Neuronal stem cell (in vitro differentiated cells): ENCODE measurements around the gene DIP2B.

Source experiments
- DNase-seq: peaks from one replicate; pipeline ENCODE4 v3.0.0-alpha.2; 2013; ENCODE audit warnings: low spot score
- H2AFZ ChIP-seq: one replicate; pipeline ENCODE4 v1.6.1; 2013; ENCODE audit warnings: mild to moderate bottlenecking, low read length, inconsistent platforms
- H2AK5ac ChIP-seq: 2 replicates; pipeline ENCODE4 v1.6.1; 2013; ENCODE audit warnings: low read depth, mild to moderate bottlenecking, inconsistent platforms, low read length, moderate library complexity, mixed read lengths
- H2BK120ac ChIP-seq: 2 replicates; pipeline ENCODE4 v1.6.1; 2013; ENCODE audit warnings: low read depth, mild to moderate bottlenecking, inconsistent platforms, low read length, moderate library complexity, mixed read lengths
- H2BK12ac ChIP-seq: one replicate; pipeline ENCODE4 v1.6.1; 2013; ENCODE audit warnings: low read length, inconsistent platforms
- H2BK15ac ChIP-seq: 2 replicates; pipeline ENCODE4 v1.6.1; 2013; ENCODE audit warnings: mild to moderate bottlenecking, low read length, inconsistent platforms, mixed read lengths
- H2BK5ac ChIP-seq: one replicate; pipeline ENCODE4 v1.6.1; 2013; ENCODE audit warnings: inconsistent platforms, mild to moderate bottlenecking, low read length, moderate library complexity
- H3K14ac ChIP-seq: one replicate; pipeline ENCODE4 v1.6.1; 2013; ENCODE audit warnings: low read length, inconsistent platforms
- H3K18ac ChIP-seq: 2 replicates; pipeline ENCODE4 v1.6.1; 2013; ENCODE audit warnings: low read length, inconsistent platforms
- H3K23ac ChIP-seq: 2 replicates; pipeline ENCODE4 v1.6.1; 2013; ENCODE audit warnings: low read depth, mild to moderate bottlenecking, mixed read lengths, low read length, inconsistent platforms; ENCODE audit not compliant: poor library complexity
- H3K27ac ChIP-seq: replicated peaks from 3 replicates; pipeline ENCODE4 v1.5.1; 2013; ENCODE audit warnings: low read length, inconsistent platforms
- H3K27me3 ChIP-seq, 3 experiments: 2 replicates each; pipeline ENCODE4 v1.6.1; 2013; ENCODE audit warnings: low read length in 3 of 3, mild to moderate bottlenecking in 2 of 3, inconsistent platforms in 1 of 3, low read depth in 1 of 3, mixed read lengths in 1 of 3, moderate library complexity in 1 of 3; ENCODE audit not compliant: control insufficient read depth in 3 of 3, insufficient read depth in 3 of 3
- H3K36me3 ChIP-seq, 2 donors: replicated peaks in 1 of 2; 2 replicates each; pipeline ENCODE4 v1.6.1; 2013; ENCODE audit warnings: low read length in 2 of 2; ENCODE audit not compliant: control insufficient read depth in 2 of 2, insufficient read depth in 2 of 2
- H3K4ac ChIP-seq: 2 replicates; pipeline ENCODE4 v1.6.1; 2013; ENCODE audit warnings: inconsistent platforms, mild to moderate bottlenecking, low read length, moderate library complexity
- H3K4me1 ChIP-seq, 2 donors: 1 replicate in 1 of 2; 2 replicates in 1 of 2; pipeline ENCODE4 v1.6.1; 2013; ENCODE audit warnings: low read length in 2 of 2, low read depth in 1 of 2; ENCODE audit not compliant: control insufficient read depth in 2 of 2, insufficient read depth in 1 of 2
- H3K4me2 ChIP-seq: one replicate; pipeline ENCODE4 v1.6.1; 2013; ENCODE audit warnings: mild to moderate bottlenecking, low read length, inconsistent platforms; ENCODE audit not compliant: insufficient read depth, poor library complexity, severe bottlenecking
- H3K4me3 ChIP-seq, 2 donors: 2 replicates each; pipeline ENCODE4 v1.5.1; 2013; ENCODE audit warnings: low read length in 2 of 2, mild to moderate bottlenecking in 2 of 2, inconsistent platforms in 1 of 2, moderate library complexity in 1 of 2
- H3K79me1 ChIP-seq: one replicate; pipeline ENCODE4 v1.6.1; 2013; ENCODE audit warnings: low read depth, mild to moderate bottlenecking, inconsistent platforms, low read length, moderate library complexity
- H3K9ac ChIP-seq: one replicate; pipeline ENCODE4 v1.6.1; 2013; ENCODE audit warnings: mild to moderate bottlenecking, low read depth, low read length, inconsistent platforms; ENCODE audit not compliant: poor library complexity
- H3K9me3 ChIP-seq, 2 donors: replicated peaks in 1 of 2; 2 replicates each; pipeline versions ENCODE3 to v1.6.1; 2013; ENCODE audit warnings: low read length in 2 of 2, mild to moderate bottlenecking in 2 of 2, inconsistent platforms in 1 of 2, low read depth in 1 of 2, mixed read lengths in 1 of 2, moderate library complexity in 1 of 2; ENCODE audit not compliant: control insufficient read depth in 2 of 2, insufficient read depth in 1 of 2
- H4K8ac ChIP-seq: one replicate; pipeline ENCODE4 v1.6.1; 2013; ENCODE audit warnings: low read depth, mild to moderate bottlenecking, inconsistent platforms, low read length, moderate library complexity
- H4K91ac ChIP-seq: one replicate; pipeline ENCODE4 v1.6.1; 2013; ENCODE audit warnings: low read length, low read depth, mild to moderate bottlenecking, inconsistent platforms; ENCODE audit not compliant: poor library complexity
- WGBS, 2 donors: extraction: QIAGEN DNeasy Blood & Tissue Kit; methylation state at CpG; one replicate each; pipeline ENCODE4 v1.1.7; 2013; ENCODE audit warnings: missing lambda C conversion rate in 2 of 2, mixed read lengths in 1 of 2; ENCODE audit not compliant: insufficient read length in 2 of 2, insufficient replicate concordance in 1 of 2; ENCODE audit errors: extremely low coverage in 2 of 2; 5-methylcytosine and 5-hydroxymethylcytosine counted together

Gene DIP2B

DNA sequence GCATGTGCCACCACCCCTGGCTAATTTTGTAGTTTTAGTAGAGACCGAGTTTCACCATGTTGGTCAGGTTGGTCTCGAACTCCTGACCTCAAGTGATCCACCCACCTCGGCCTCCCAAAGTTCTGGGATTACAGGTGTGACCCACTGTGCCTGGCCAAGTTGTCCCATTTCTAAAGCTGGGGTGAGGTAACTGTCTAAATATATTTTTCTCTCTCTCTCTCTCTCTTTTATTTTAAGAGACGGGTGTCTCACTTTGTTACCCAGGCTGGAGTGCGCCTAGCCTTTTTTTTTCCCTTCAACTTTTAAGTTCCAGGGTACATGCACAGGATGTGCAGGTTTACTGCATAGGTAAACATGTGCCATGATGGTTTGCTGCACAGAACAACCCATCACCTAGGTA, 267.7 kb downstream of the DIP2B start:
- H2AK5ac ChIP-seq: no peak overlapping the region
- H3K27me3 ChIP-seq: no peaks in the 10 kb centered on the region
- peaks cover 2% of the 10 kb centered on the region for H3K79me1 ChIP-seq
- no peak overlapping the region for H3K4me2 ChIP-seq
- H2BK5ac ChIP-seq: no peak overlapping the region
- no peak for DNase-seq
- H2BK15ac ChIP-seq: no peak overlapping the region
- H3K9me3 ChIP-seq: peaks cover 0 to 19% of the 10 kb centered on the region in 2 donors
- no peak overlapping the region for H3K18ac ChIP-seq
- no peak overlapping the region for H3K23ac ChIP-seq
- H2AFZ ChIP-seq: no peak overlapping the region
- H3K4ac ChIP-seq: no peak overlapping the region
- no CpG with 5 or more reads among the region's 5 CpGs for WGBS, 2 donors
- no peak overlapping the region for H3K9ac ChIP-seq
- H3K27ac ChIP-seq: no peak overlapping the region
- no peak overlapping the region for H2BK12ac ChIP-seq
- no peak overlapping the region for H3K4me3 ChIP-seq
- no peak overlapping the region for H4K91ac ChIP-seq
- no peak overlapping the region for H4K8ac ChIP-seq
- H3K14ac ChIP-seq: no peak overlapping the region
- H3K36me3 ChIP-seq: peaks cover 0 to 24% of the 10 kb centered on the region in 2 donors
- no peak overlapping the region for H2BK120ac ChIP-seq
- H3K4me1 ChIP-seq: no peaks in the 10 kb centered on the region

DNA sequence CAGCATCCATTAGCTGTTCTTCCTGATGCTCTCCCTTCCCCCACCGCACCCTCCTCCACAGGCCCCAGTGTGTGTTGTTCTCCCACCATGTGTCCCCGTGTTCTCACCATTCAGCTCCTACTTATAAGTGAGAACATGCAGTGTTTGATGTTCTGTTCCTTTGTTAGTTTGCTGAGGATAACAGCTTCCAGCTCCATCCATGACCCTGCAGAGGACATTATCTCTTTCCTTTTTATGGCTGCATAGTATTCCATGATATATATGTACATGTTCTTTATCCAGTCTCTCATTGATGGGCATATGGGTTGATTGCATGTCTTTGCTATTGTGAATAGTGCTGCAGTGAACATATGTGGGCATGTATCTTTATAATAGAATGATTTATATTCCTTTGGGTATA, 268.1 kb downstream of the DIP2B start:
- Histone ChIP-seq H3K36me3 (peaks cover 0 to 24% of the 10 kb centered on the region in 2 donors), H4K91ac (no peak overlapping the region), H3K18ac (no peak overlapping the region), H3K4me3 (no peak overlapping the region), H3K27ac (no peak overlapping the region), H4K8ac (no peak overlapping the region), H3K9me3 (peaks cover 0 to 19% of the 10 kb centered on the region in 2 donors), H3K27me3 (no peaks in the 10 kb centered on the region), H2BK5ac (no peak overlapping the region), H2AFZ (no peak overlapping the region), H3K4ac (no peak overlapping the region), H3K14ac (no peak overlapping the region), H3K4me1 (no peaks in the 10 kb centered on the region), H3K9ac (no peak overlapping the region), H2AK5ac (no peak overlapping the region), H3K23ac (no peak overlapping the region), H2BK15ac (no peak overlapping the region), H2BK120ac (no peak overlapping the region), H3K4me2 (no peak overlapping the region), H2BK12ac (no peak overlapping the region), H3K79me1 (peaks cover 2% of the 10 kb centered on the region)
- DNase-seq: no peak
- WGBS, 2 donors: no CpG with 5 or more reads among the region's 2 CpGs

GRCh38 chr12:50775251-50775650, 270.5 kb downstream of the DIP2B start:
- H3K18ac ChIP-seq: no peak overlapping the region
- no peak overlapping the region for H2BK12ac ChIP-seq
- no peak overlapping the region for H3K23ac ChIP-seq
- peaks cover 0 to 8% of the 10 kb centered on the region in 2 donors for H3K9me3 ChIP-seq
- H3K14ac ChIP-seq: no peak overlapping the region
- H3K9ac ChIP-seq: no peak overlapping the region
- H2BK120ac ChIP-seq: no peak overlapping the region
- no peaks in the 10 kb centered on the region for H3K4me1 ChIP-seq
- no peak overlapping the region for H3K4ac ChIP-seq
- no peak for DNase-seq
- peaks cover 0 to 24% of the 10 kb centered on the region in 2 donors for H3K36me3 ChIP-seq
- no peak overlapping the region for H2AK5ac ChIP-seq
- WGBS, 2 donors: no CpG with 5 or more reads among the region's 2 CpGs
- no peak overlapping the region for H2AFZ ChIP-seq
- H3K27me3 ChIP-seq: no peaks in the 10 kb centered on the region
- no peak overlapping the region for H3K27ac ChIP-seq
- no peaks in the 10 kb centered on the region for H3K79me1 ChIP-seq
- no peak overlapping the region for H3K4me3 ChIP-seq
- no peak overlapping the region for H2BK5ac ChIP-seq
- H3K4me2 ChIP-seq: no peak overlapping the region
- H4K91ac ChIP-seq: no peak overlapping the region
- H2BK15ac ChIP-seq: no peak overlapping the region
- no peak overlapping the region for H4K8ac ChIP-seq

DNA sequence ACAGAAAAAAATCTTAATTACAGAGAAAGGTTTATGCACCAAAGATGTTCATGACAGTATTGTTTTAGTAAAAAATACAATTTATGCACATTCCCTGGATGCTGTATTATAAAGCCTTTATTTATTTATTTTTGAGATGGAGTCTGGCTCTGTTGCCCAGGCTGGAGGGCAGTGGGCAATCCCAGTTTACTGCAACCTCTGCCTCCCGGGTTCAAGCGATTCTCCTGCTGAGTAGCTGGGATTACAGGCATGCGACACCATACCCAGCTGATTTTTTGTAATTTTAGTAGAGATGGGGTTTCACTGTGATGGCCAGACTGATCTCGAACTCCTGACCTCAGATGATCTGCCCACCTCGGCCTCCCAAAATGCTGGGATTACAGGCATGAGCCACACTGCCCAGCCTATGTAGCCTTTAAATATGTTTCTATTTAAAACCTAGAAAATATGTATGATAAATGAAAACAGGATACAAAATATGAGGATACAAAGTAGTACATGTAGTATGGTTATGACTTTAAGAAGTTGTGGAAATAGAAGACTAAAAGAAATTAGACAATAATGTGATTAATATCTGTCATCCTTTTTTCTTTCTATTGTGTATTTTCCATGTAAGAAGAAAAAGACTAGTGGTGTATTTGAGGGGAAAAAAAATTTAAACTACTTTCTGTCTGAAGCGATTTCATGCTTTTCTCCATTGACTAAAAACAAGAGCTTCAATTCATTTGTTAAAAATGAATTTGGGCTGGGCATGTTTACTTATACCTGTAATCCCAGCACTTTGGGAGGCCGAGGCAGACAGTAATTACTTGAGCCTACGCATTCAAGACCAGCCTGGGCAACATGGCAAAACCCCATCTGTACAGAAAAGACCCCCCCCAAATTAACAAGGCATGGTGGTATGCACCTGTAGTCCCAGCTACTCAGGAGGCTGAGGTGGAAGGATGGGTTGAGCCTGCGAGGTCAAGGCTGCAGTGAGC, 272.3 kb downstream of the DIP2B start:
- no peak overlapping the region for H3K4ac ChIP-seq
- H3K9ac ChIP-seq: no peak overlapping the region
- H3K4me2 ChIP-seq: no peak overlapping the region
- H4K8ac ChIP-seq: no peak overlapping the region
- no peak overlapping the region for H3K18ac ChIP-seq
- H2BK12ac ChIP-seq: no peak overlapping the region
- H3K4me1 ChIP-seq: no peaks in the 10 kb centered on the region
- no peak overlapping the region for H3K14ac ChIP-seq
- H3K9me3 ChIP-seq: peaks cover 0 to 3% of the 10 kb centered on the region in 2 donors
- no peak for DNase-seq
- no peak overlapping the region for H2BK15ac ChIP-seq
- H2BK120ac ChIP-seq: no peak overlapping the region
- no peaks in the 10 kb centered on the region for H3K79me1 ChIP-seq
- H2AK5ac ChIP-seq: no peak overlapping the region
- H3K23ac ChIP-seq: no peak overlapping the region
- H4K91ac ChIP-seq: no peak overlapping the region
- no peak overlapping the region for H3K4me3 ChIP-seq
- H2AFZ ChIP-seq: no peak overlapping the region
- H2BK5ac ChIP-seq: no peak overlapping the region
- WGBS, 2 donors: no CpG with 5 or more reads among the region's 9 CpGs
- no peaks in the 10 kb centered on the region for H3K27me3 ChIP-seq
- H3K36me3 ChIP-seq: peaks cover 0 to 22% of the 10 kb centered on the region in 2 donors
- H3K27ac ChIP-seq: no peak overlapping the region
